PC-3 (cell line): ENCODE results near the gene SOX21. TPM values are rescaled to one million over a fixed set of nuclear protein-coding genes. Genes with fewer than 3 reads are reported as not detected.

ENCODE experiments used
- ATAC-seq: fragments of 200-7000 bp; cut with Tn5 transposase; 2 replicates; pipeline ENCODE4 v1.9.1; 2020; ENCODE audit warnings: mild to moderate bottlenecking, moderate library complexity
- BruUV-seq: library from RNA; stranded (reverse); fragments of 400-500 nt; replicated peaks from 2 replicates; lab custom pipeline; 2021; lab: Mats Ljungman, UMichigan
- CTCF ChIA-PET: fragments of 300-600 bp; sonication (Branson Sonifier 250); formaldehyde crosslinking; loops from one replicate; lab custom pipeline; 2022; ENCODE audit warnings: antibody characterized with exemption; lab: Charles Lee
- POLR2A ChIA-PET: fragments of 300-600 bp; sonication (Branson Sonifier 250); formaldehyde crosslinking; loops from one replicate; lab custom pipeline; 2022; ENCODE audit warnings: antibody characterized with exemption; ENCODE audit not compliant: unreplicated experiment; lab: Charles Lee
- DNase-seq: peaks from one replicate; pipeline ENCODE4 v3.0.0-alpha.2; 2015
- H2AFZ ChIP-seq: fragments of 300-600 bp; sonication (generic); 2 replicates; pipeline ENCODE4 v1.6.0; 2016; ENCODE audit warnings: antibody characterized with exemption, low read length
- H3F3A ChIP-seq: fragments of 300-600 bp; sonication (generic); one replicate; pipeline ENCODE4 v1.6.0; 2017; ENCODE audit warnings: antibody characterized with exemption, low read length, control low read depth, mild to moderate bottlenecking; ENCODE audit not compliant: unreplicated experiment
- H3K27ac ChIP-seq: fragments of 300-600 bp; sonication (generic); 2 replicates; pipeline ENCODE4 v1.5.1; 2016; ENCODE audit warnings: mild to moderate bottlenecking, low read length
- H3K27me3 ChIP-seq: fragments of 300-600 bp; sonication (generic); 2 replicates; pipeline ENCODE4 v1.6.1; 2016; ENCODE audit warnings: low read length, mixed read lengths
- H3K36me3 ChIP-seq: fragments of 300-600 bp; sonication (generic); 2 replicates; pipeline ENCODE4 v1.6.1; 2016; ENCODE audit warnings: low read depth, mixed run types, low read length, mixed read lengths
- H3K4me1 ChIP-seq: fragments of 300-600 bp; sonication (generic); 2 replicates; pipeline ENCODE4 v1.5.1; 2016; ENCODE audit warnings: low read length; ENCODE audit not compliant: insufficient read depth
- H3K4me2 ChIP-seq: fragments of 300-600 bp; sonication (generic); 2 replicates; pipeline ENCODE4 v1.6.0; 2016; ENCODE audit warnings: low read length
- H3K4me3 ChIP-seq: fragments of 300-600 bp; sonication (generic); 2 replicates; pipeline ENCODE4 v1.5.1; 2016; ENCODE audit warnings: mild to moderate bottlenecking, low read length, mixed read lengths
- H3K79me2 ChIP-seq: fragments of 300-600 bp; sonication (generic); 2 replicates; pipeline ENCODE4 v1.6.1; 2017; ENCODE audit warnings: low read length, mixed read lengths
- H3K9ac ChIP-seq: fragments of 300-600 bp; sonication (generic); 2 replicates; pipeline ENCODE4 v1.6.0; 2016; ENCODE audit warnings: mild to moderate bottlenecking, low read length
- H3K9me2 ChIP-seq: fragments of 300-600 bp; sonication (generic); replicated peaks from 2 replicates; pipeline ENCODE4 v1.6.1; 2016; ENCODE audit warnings: mixed run types, low read length, mixed read lengths
- H3K9me3 ChIP-seq: fragments of 300-600 bp; sonication (generic); 2 replicates; pipeline ENCODE4 v1.6.1; 2016; ENCODE audit warnings: low read length, mixed read lengths
- H4K20me1 ChIP-seq: fragments of 300-600 bp; sonication (generic); 2 replicates; pipeline ENCODE4 v1.6.1; 2016; ENCODE audit warnings: low read length, mixed read lengths
- EZH2 ChIP-seq: fragments of 300-600 bp; sonication (generic); IDR thresholded peaks from one replicate; pipeline ENCODE4 v1.6.1; 2017; ENCODE audit warnings: antibody characterized with exemption, mild to moderate bottlenecking, low read length; ENCODE audit not compliant: unreplicated experiment
- EZH2phosphoT487 ChIP-seq: fragments of 300-600 bp; sonication (generic); IDR thresholded peaks from 2 replicates; pipeline ENCODE4 v1.6.1; 2018; ENCODE audit warnings: mild to moderate bottlenecking, antibody characterized with exemption, low read length, borderline replicate concordance
- intact Hi-C: fragments of 100-400 bp; cut with micrococcal nuclease; formaldehyde crosslinking; loops from 2 replicates; pipeline ENCODE4 v1.9.0; 2023
- total RNA-seq: library from RNA; depleted of rRNA; stranded (reverse); fragments of >200 nt; gene quantifications from 2 replicates; pipeline ENCODE4 v1.2.3, GENCODE V29; 2014
- TF ChIP-seq, protein P1 (sequence below): fragments of 300-600 bp; sonication (generic); conservative IDR thresholded peaks from 2 replicates; pipeline ENCODE4 v1.5.1; 2017; ENCODE audit warnings: antibody characterized with exemption, low read depth, mild to moderate bottlenecking, low read length

SOX21 gene
- total RNA-seq, 1 experiment from 2014 or later = 14.4 TPM

DNA sequence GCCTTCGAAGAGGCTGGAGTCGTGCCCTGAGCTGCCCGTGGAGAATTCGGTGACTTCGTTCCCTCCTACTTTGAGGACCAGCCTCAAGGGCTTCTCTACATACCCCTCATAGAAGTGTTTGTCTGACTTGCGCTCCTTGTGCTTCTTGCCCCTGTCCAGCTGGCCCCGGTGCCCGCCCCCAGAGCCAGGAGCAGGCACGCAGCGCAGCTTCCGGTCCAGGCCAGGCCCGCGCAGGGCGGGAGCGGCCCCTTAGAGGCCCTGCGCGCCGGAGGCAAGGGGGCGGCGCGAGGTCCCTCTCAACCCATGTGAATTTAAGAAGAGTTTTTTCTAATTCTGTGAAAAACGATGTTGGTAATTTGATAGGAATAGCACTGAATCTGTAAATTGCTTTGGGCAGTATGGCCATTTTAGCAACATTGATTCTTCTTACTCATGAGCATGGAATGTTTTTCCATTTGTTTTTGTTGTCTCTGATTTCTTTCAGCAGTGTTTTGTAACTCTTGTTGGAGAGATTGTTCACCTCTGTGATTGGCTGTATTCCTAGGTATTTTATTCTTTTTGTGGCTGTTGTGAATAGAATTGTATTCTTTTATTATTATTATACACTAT is 46.9 kb upstream of the SOX21 start:
- BruUV-seq = no TSS peak
- Histone ChIP-seq H3K36me3 (no peaks in the 10 kb centered on the region), H4K20me1 (no peaks in the 10 kb centered on the region), H3K79me2 (no peaks in the 10 kb centered on the region), H3K4me3 (no peak overlapping the region), H3K9me2 (no peaks in the 10 kb centered on the region), H2AFZ (no peak overlapping the region), H3K9me3 (no peaks in the 10 kb centered on the region), H3K27ac (no peak overlapping the region), H3F3A (no peaks in the 10 kb centered on the region), H3K4me1 (no peaks in the 10 kb centered on the region), H3K9ac (no peak overlapping the region), H3K27me3 (no peaks in the 10 kb centered on the region), H3K4me2 (no peak overlapping the region)
- TF ChIP-seq EZH2phosphoT487 = no peak
- no peak for TF ChIP-seq EZH2
- TF ChIP-seq, protein P1, sequence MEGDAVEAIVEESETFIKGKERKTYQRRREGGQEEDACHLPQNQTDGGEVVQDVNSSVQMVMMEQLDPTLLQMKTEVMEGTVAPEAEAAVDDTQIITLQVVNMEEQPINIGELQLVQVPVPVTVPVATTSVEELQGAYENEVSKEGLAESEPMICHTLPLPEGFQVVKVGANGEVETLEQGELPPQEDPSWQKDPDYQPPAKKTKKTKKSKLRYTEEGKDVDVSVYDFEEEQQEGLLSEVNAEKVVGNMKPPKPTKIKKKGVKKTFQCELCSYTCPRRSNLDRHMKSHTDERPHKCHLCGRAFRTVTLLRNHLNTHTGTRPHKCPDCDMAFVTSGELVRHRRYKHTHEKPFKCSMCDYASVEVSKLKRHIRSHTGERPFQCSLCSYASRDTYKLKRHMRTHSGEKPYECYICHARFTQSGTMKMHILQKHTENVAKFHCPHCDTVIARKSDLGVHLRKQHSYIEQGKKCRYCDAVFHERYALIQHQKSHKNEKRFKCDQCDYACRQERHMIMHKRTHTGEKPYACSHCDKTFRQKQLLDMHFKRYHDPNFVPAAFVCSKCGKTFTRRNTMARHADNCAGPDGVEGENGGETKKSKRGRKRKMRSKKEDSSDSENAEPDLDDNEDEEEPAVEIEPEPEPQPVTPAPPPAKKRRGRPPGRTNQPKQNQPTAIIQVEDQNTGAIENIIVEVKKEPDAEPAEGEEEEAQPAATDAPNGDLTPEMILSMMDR = no peak
- ChIA-PET CTCF (no interaction called here), POLR2A (no interaction called here)
- peak; percentile 8 for DNase-seq
- intact Hi-C loops = no loop called here
- ATAC-seq = no peak

DNA sequence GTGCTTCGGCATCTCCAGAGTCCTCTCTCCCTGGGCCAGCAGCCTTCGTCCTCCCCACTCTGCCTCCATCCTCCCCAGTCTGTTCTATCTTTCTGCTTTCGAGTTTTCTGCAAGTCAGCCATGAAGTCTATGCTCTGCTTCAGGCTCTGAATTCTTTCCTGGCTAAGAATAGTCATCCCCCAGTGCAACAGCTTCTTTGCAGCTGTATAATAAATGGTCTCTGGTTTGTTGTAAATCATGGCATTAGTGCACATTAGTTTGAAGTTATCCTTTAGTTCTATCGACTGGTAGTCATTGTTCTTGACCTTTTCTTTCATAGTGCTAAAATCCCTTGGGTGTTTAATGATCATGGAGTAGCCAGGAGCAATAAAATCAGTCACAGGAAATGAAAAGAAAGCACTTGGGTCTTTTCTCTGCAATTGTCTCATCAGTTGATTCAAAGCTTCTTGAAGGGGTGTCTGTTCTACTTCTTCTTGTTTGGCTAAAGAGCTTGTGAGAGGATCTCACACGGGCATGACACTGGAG is 46.2 kb upstream of the SOX21 start:
- no peaks in the 10 kb centered on the region for H4K20me1 ChIP-seq
- no TSS peak for BruUV-seq
- TF ChIP-seq EZH2 (no peak), EZH2phosphoT487 (no peak)
- TF ChIP-seq, protein P1 = no peak
- no peaks in the 10 kb centered on the region for H3K36me3 ChIP-seq
- ATAC-seq = no peak
- no peak overlapping the region for H3K4me3 ChIP-seq
- H3K4me1 ChIP-seq = no peaks in the 10 kb centered on the region
- H2AFZ ChIP-seq = no peak overlapping the region
- H3K9me2 ChIP-seq = no peaks in the 10 kb centered on the region
- CTCF ChIA-PET = no interaction called here
- H3K27me3 ChIP-seq = no peaks in the 10 kb centered on the region
- no peaks in the 10 kb centered on the region for H3F3A ChIP-seq
- H3K9me3 ChIP-seq = no peaks in the 10 kb centered on the region
- no peak overlapping the region for H3K4me2 ChIP-seq
- POLR2A ChIA-PET = no interaction called here
- no peak overlapping the region for H3K27ac ChIP-seq
- no peak overlapping the region for H3K9ac ChIP-seq
- no peak for DNase-seq
- intact Hi-C loops = no loop called here
- no peaks in the 10 kb centered on the region for H3K79me2 ChIP-seq

DNA sequence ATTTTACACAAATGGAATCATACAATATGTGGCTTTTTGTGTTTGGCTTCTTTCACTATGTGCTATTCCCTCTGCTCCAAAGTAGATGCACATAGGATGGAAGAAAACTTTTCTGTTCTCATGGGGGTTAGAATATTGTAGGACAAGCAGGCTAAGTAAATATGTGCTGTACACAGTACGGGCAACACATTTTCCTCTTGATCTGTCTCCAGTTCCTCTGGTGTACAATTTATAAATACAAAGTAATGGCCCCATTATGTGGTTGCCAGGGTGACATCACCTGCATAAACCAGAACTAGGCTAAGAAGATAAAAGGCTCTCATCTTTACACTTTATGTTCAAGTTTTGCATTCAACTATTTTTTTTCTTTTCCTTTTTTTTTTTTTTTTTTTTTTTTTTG is 41.0 kb upstream of the SOX21 start:
- Histone ChIP-seq H3K36me3 (no peaks in the 10 kb centered on the region), H3K27ac (no peak overlapping the region), H4K20me1 (no peaks in the 10 kb centered on the region), H3K9me3 (no peaks in the 10 kb centered on the region), H3K4me2 (no peak overlapping the region), H3K27me3 (no peaks in the 10 kb centered on the region), H3K9ac (no peak overlapping the region), H3F3A (no peaks in the 10 kb centered on the region), H3K79me2 (no peaks in the 10 kb centered on the region), H3K4me1 (no peaks in the 10 kb centered on the region), H2AFZ (no peak overlapping the region), H3K4me3 (no peak overlapping the region), H3K9me2 (no peaks in the 10 kb centered on the region)
- ATAC-seq (no peak), DNase-seq (no peak)
- intact Hi-C loops = no loop called here
- ChIA-PET POLR2A (no interaction called here), CTCF (no interaction called here)
- BruUV-seq = no TSS peak
- no peak for TF ChIP-seq EZH2phosphoT487
- TF ChIP-seq EZH2 = no peak
- TF ChIP-seq, protein P1 = no peak
